ENCODE results near the gene SELENOM.
"Not testable (repeated sequence)": the region's sequence is repeated elsewhere in the genome, so short reads cannot be mapped to it uniquely, and the experiment has no call there.

Gene SELENOM

GRCh38 chr22:31073545-31074145 lies 33.7 kb downstream of the SELENOM start:
- not testable (repeated sequence) for H3K4me3 ChIP-seq (ENCODE audit: low read depth, low read length); H3K4me1 ChIP-seq (ENCODE audit: control insufficient read depth, insufficient read depth, low read length); H3K9ac ChIP-seq (ENCODE audit: low read depth, low read length); H3K27me3 ChIP-seq (ENCODE audit: control insufficient read depth, insufficient read depth, low read length); H3K36me3 ChIP-seq (ENCODE audit: control insufficient read depth, insufficient read depth, low read length); H3K27ac ChIP-seq (ENCODE audit: low read depth, low read length); H3K9me3 ChIP-seq (ENCODE audit: control insufficient read depth, insufficient read depth, low read length)

DNA sequence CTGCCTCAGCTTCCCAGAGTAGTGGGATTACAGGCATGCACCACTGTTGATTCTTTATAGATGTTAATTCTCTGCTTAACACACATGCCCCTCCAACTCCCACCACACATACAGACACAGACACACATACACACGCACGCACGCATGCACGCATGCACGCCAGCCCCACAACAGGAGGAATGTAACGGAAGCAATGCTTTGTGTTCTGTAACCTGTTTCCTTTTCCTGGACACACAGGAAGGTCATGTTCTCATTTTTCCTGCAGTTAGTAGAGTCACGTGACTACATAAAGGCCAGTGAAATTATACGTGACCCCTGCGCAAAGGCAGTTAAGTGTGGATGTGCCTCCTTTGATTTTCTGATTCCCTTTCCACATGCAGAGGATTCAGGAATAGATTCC lies 34.2 kb downstream of the SELENOM start:
- not testable (repeated sequence) for H3K4me1 ChIP-seq (ENCODE audit: control insufficient read depth, insufficient read depth, low read length); H3K27me3 ChIP-seq (ENCODE audit: control insufficient read depth, insufficient read depth, low read length); H3K36me3 ChIP-seq (ENCODE audit: control insufficient read depth, insufficient read depth, low read length); H3K9me3 ChIP-seq (ENCODE audit: control insufficient read depth, insufficient read depth, low read length); H3K9ac ChIP-seq (ENCODE audit: low read depth, low read length); H3K4me3 ChIP-seq (ENCODE audit: low read depth, low read length); H3K27ac ChIP-seq (ENCODE audit: low read depth, low read length)

DNA sequence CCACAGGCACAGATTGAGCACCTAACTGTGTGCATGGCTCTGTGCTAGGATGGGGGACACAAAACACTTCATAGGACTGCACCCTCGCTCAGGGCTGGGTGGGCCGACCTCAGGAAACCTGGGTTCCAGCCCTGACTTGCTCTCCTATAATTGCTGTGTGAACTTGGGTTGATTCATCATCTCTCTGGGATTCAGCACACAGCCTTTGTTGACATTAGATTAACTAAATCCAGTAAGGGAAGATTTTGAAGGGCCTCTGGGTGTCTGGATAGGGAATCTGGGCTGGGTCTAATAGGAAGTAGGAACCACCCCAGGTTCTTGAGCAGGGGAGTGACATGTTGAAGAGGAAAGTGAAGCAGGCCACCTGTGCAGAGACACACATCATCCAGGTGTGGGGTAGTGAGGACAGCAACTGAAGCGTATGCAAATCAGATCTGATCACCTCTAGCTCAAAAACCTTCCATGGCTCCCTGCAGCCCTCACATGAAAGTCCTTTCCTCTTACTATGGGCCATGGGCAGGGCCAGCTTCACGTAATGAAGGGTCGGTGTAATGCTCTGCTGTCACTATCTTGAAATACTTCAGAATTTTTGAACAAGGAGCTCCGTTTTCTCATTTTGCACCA lies 37.6 kb downstream of the SELENOM start:
- not testable (repeated sequence) for H3K4me1 ChIP-seq (ENCODE audit: control insufficient read depth, insufficient read depth, low read length); H3K27me3 ChIP-seq (ENCODE audit: control insufficient read depth, insufficient read depth, low read length); H3K4me3 ChIP-seq (ENCODE audit: low read depth, low read length); H3K36me3 ChIP-seq (ENCODE audit: control insufficient read depth, insufficient read depth, low read length); H3K27ac ChIP-seq (ENCODE audit: low read depth, low read length); H3K9ac ChIP-seq (ENCODE audit: low read depth, low read length); H3K9me3 ChIP-seq (ENCODE audit: control insufficient read depth, insufficient read depth, low read length)

- no peaks in the 10 kb centered on the region for H3K36me3 ChIP-seq (ENCODE audit: control insufficient read depth, insufficient read depth, low read length)
- H3K9ac ChIP-seq (ENCODE audit: low read depth, low read length) = no peak overlapping the region
- H3K27ac ChIP-seq (ENCODE audit: low read depth, low read length) = no peak overlapping the region
- no peaks in the 10 kb centered on the region for H3K9me3 ChIP-seq (ENCODE audit: control insufficient read depth, insufficient read depth, low read length)
- H3K27me3 ChIP-seq (ENCODE audit: control insufficient read depth, insufficient read depth, low read length) = no peaks in the 10 kb centered on the region
- H3K4me1 ChIP-seq (ENCODE audit: control insufficient read depth, insufficient read depth, low read length) = no peaks in the 10 kb centered on the region
- H3K4me3 ChIP-seq (ENCODE audit: low read depth, low read length) = no peak overlapping the region
Measured at GRCh38 chr22:31068970-31069369, 38.4 kb downstream of the SELENOM start.

GRCh38 chr22:31064369-31064768 lies 43.0 kb downstream of the SELENOM start:
- Histone ChIP-seq H3K27me3 (ENCODE audit: control insufficient read depth, insufficient read depth, low read length) (no peaks in the 10 kb centered on the region), H3K9me3 (ENCODE audit: control insufficient read depth, insufficient read depth, low read length) (no peaks in the 10 kb centered on the region), H3K27ac (ENCODE audit: low read depth, low read length) (no peak overlapping the region), H3K36me3 (ENCODE audit: control insufficient read depth, insufficient read depth, low read length) (no peaks in the 10 kb centered on the region), H3K9ac (ENCODE audit: low read depth, low read length) (no peak overlapping the region), H3K4me1 (ENCODE audit: control insufficient read depth, insufficient read depth, low read length) (no peaks in the 10 kb centered on the region), H3K4me3 (ENCODE audit: low read depth, low read length) (no peak overlapping the region)

- Histone ChIP-seq H3K9ac (ENCODE audit: low read depth, low read length) (no peak overlapping the region), H3K27ac (ENCODE audit: low read depth, low read length) (no peak overlapping the region), H3K27me3 (ENCODE audit: control insufficient read depth, insufficient read depth, low read length) (no peaks in the 10 kb centered on the region), H3K4me3 (ENCODE audit: low read depth, low read length) (no peak overlapping the region), H3K4me1 (ENCODE audit: control insufficient read depth, insufficient read depth, low read length) (no peaks in the 10 kb centered on the region), H3K36me3 (ENCODE audit: control insufficient read depth, insufficient read depth, low read length) (no peaks in the 10 kb centered on the region), H3K9me3 (ENCODE audit: control insufficient read depth, insufficient read depth, low read length) (no peaks in the 10 kb centered on the region)
Measured at GRCh38 chr22:31062566-31063230, 44.7 kb downstream of the SELENOM start.

DNA sequence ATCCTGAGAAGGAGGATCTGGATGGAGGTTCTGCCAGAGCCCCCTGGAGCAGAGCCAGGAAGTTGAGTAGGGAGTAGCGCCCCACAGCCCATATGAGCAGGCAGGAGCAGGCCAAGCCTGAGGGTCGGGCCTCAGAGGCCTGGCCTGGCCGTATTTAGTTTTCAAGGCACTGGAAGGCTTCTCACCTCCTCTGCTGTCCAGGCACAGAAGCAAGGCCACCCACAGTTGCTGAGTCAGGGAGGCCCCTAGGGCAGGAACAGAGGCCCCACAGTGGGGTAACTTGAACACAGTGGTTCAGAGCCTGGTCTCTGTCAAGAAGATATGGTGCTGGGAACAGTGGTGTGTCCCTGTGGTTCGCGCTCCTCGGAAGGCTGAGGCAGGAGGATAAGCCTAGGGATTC lies 47.7 kb downstream of the SELENOM start:
- H3K27ac ChIP-seq (ENCODE audit: low read depth, low read length); H3K4me3 ChIP-seq (ENCODE audit: low read depth, low read length); H3K9ac ChIP-seq (ENCODE audit: low read depth, low read length); H3K9me3 ChIP-seq (ENCODE audit: control insufficient read depth, insufficient read depth, low read length); H3K36me3 ChIP-seq (ENCODE audit: control insufficient read depth, insufficient read depth, low read length); H3K27me3 ChIP-seq (ENCODE audit: control insufficient read depth, insufficient read depth, low read length); H3K4me1 ChIP-seq (ENCODE audit: control insufficient read depth, insufficient read depth, low read length): not testable (repeated sequence)

DNA sequence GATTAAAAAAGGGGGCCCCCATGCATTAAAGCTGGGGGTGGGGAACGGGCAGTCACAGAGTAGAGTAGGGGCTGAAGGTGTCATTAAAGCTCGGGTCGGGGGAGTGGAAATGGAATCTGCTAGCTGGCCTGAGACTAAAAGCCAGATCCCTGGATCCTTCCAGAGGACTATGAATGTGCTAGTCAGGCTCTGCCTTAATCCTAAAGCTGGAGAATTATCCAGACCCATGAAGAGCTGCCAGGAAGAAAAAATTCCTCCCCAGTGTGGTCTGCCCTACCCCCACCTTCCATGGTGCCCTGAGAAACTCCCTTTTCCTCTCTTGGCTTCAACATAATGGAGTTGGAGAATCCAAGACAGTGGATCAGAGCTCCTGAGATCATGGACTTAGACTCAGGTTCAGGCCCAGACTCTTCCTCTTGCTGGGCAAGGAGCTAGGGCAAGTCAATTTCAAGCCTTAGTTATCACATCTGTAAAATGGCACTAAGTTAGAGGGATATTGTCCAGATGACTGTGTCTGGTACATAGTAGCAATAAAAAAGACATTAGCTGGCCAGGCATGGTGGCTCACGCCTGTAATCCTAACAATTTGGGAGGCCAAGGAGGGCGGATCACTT lies 50.3 kb downstream of the SELENOM start:
- H3K27me3 ChIP-seq (ENCODE audit: control insufficient read depth, insufficient read depth, low read length) = no peaks in the 10 kb centered on the region
- H3K9me3 ChIP-seq (ENCODE audit: control insufficient read depth, insufficient read depth, low read length) = no peaks in the 10 kb centered on the region
- peaks cover 4% of the 10 kb centered on the region; the same call in 1 of the 2 replicates for H3K4me1 ChIP-seq (ENCODE audit: control insufficient read depth, insufficient read depth, low read length)
- H3K36me3 ChIP-seq (ENCODE audit: control insufficient read depth, insufficient read depth, low read length) = no peaks in the 10 kb centered on the region
- no peak overlapping the region for H3K9ac ChIP-seq (ENCODE audit: low read depth, low read length)
- no peak overlapping the region for H3K27ac ChIP-seq (ENCODE audit: low read depth, low read length)
- H3K4me3 ChIP-seq (ENCODE audit: low read depth, low read length) = no peak overlapping the region

DNA sequence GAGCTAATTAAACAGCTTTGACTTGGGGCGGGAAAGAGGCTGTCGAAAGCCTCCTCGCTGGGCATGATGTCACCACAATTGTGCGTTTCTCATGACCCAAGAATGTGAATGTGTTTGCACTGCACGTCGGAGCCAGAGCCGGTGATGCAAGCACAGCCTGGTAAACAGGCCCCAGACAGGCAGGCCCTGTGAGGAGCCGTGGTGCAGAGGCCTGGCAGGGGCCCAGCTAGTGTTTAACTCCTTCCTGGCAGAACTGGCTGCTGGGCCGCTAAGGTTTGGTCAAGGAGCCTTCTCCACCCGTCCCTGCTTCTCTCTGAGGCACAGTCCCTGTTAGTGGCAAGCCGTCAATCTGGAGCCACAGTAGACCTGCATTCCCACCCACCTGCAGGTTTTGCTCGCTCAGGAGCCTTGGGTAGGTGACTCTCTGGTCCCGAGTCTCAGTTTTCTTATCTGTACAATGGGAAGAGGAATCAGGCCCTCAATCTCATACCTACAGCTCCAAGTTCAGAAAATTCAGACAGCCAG lies 51.7 kb downstream of the SELENOM start:
- Histone ChIP-seq H3K4me3 (ENCODE audit: low read depth, low read length) (no peak overlapping the region), H3K36me3 (ENCODE audit: control insufficient read depth, insufficient read depth, low read length) (no peaks in the 10 kb centered on the region), H3K9ac (ENCODE audit: low read depth, low read length) (peak overlapping the region; percentile 25; the same call in 1 of the 2 replicates), H3K9me3 (ENCODE audit: control insufficient read depth, insufficient read depth, low read length) (no peaks in the 10 kb centered on the region), H3K27me3 (ENCODE audit: control insufficient read depth, insufficient read depth, low read length) (no peaks in the 10 kb centered on the region), H3K4me1 (ENCODE audit: control insufficient read depth, insufficient read depth, low read length) (peaks cover 4% of the 10 kb centered on the region; the same call in 1 of the 2 replicates), H3K27ac (ENCODE audit: low read depth, low read length) (peak overlapping the region; percentile 17)

- H3K4me1 ChIP-seq (ENCODE audit: control insufficient read depth, insufficient read depth, low read length) = peaks cover 4% of the 10 kb centered on the region; the same call in 1 of the 2 replicates
- no peaks in the 10 kb centered on the region for H3K9me3 ChIP-seq (ENCODE audit: control insufficient read depth, insufficient read depth, low read length)
- H3K27ac ChIP-seq (ENCODE audit: low read depth, low read length) = peak overlapping the region; percentile 17
- H3K27me3 ChIP-seq (ENCODE audit: control insufficient read depth, insufficient read depth, low read length) = no peaks in the 10 kb centered on the region
- H3K4me3 ChIP-seq (ENCODE audit: low read depth, low read length) = no peak overlapping the region
- no peaks in the 10 kb centered on the region for H3K36me3 ChIP-seq (ENCODE audit: control insufficient read depth, insufficient read depth, low read length)
- H3K9ac ChIP-seq (ENCODE audit: low read depth, low read length) = peak overlapping the region; percentile 25; the same call in 1 of the 2 replicates
Measured at GRCh38 chr22:31055117-31055634, 52.2 kb downstream of the SELENOM start.

Data from HUES48 (cell line).